ENCODE data around the gene DAB1.

GRCh38 chr1:56957931-56958330, 465.9 kb downstream of the DAB1 start:
- no peak for TF ChIP-seq CTCF (IDR thresholded peaks at IDR 0.05; ENCODE audit: low read length)
- TF ChIP-seq EZH2 (IDR thresholded peaks at IDR 0.05; ENCODE audit: borderline replicate concordance, low read length) = no peak

Measured in OCI-LY1 (cell line).